CD4-positive, alpha-beta T cell treated with Interleukin-6 for 4 hours (primary cell): ENCODE results near the gene NSD1.
"Not testable (repeated sequence)": the region's sequence is repeated elsewhere in the genome, so short reads cannot be mapped to it uniquely, and the experiment has no call there.

Experiments used
- DNase-seq: peaks from one replicate; pipeline ENCODE4 v3.0.0-alpha.2; 2020; ENCODE audit warnings: mixed read lengths

Gene NSD1

DNA sequence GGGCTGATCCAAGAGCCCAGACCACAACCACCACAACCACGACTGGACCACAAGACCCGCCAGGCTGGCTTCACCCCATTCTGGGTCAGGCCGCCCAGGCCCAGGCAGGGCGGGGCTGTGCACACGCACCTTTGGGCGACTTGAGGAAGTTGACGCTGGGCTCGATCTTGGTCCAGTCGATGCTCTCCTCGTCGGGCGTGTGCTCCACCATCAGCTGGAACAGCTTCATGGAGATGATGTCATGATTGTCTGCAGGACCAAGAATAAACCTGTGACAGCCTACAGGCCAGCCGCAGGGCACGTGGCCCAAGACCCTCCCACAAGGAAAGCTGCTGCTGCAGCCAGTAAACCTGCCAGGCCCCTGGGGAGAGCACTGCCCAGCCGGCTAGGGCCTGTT is 200.6 kb downstream of the NSD1 start:
- no peak for DNase-seq

DNA sequence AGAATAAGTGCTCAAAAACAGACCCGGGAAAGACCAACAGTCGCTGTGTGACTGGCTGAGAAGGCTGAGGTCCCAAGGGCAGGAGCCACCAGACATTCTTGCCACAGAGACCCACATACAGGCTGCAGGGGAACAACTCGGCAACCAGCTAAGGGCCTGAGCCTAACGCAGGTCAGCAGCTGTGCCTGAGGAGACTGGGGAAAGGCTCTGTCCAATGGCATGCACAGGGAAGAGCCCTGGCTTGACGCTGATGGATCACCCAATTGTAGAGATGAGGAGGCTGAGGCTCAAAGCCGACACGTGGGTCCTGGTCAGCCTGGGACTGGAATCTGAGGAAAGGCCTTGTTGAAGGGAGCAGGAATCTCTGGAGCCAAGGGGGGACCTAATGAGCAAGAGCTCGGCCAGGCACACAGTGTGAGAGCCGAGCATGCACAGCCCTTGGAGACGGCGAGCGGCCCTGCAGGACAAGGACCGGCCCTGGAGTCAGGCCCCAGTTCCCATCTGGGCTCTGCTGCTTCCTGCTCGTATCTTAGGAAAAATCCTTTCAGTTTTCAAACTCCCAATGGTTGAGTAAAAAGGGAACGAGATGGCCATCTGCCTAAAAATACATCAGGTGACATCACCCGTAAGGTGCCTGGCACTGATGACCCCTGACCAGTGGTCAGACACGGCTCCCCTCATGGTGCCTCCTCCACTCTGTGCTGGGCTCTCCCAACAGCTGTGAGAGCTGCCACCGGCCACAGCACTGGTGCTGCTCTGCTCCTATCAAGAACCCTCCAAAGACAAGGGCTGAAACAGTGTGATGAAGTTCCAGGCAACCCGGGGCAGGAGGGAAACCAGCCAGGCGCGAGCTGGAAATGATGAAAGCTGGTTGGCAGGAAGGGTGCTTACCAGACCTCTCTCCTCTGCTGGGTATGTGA is 201.5 kb downstream of the NSD1 start:
- no peak for DNase-seq

DNA sequence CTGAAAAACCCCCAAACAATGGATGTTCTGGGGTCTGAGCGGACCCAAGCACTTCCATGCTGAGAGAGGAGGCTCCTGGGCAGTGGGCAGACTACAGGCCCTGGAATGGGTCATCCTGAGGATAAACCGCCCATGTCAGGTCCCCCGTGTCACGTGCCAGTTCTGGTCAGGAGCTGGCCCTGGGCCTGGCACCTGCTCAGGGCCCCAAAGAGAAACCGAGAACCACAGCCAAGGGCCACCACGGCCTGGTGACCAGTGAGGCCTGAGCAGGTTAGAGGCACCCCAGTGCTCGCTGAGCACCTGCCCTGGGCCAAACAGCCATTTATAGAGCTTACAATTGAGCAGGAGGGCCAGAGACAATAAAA is 202.1 kb downstream of the NSD1 start:
- DNase-seq = no peak

- DNase-seq = peak; percentile 25
Observed at GRCh38 chr5:177336112-177336511, 202.5 kb downstream of the NSD1 start.

GRCh38 chr5:177336603-177337494 is 203.3 kb downstream of the NSD1 start:
- no peak for DNase-seq

DNA sequence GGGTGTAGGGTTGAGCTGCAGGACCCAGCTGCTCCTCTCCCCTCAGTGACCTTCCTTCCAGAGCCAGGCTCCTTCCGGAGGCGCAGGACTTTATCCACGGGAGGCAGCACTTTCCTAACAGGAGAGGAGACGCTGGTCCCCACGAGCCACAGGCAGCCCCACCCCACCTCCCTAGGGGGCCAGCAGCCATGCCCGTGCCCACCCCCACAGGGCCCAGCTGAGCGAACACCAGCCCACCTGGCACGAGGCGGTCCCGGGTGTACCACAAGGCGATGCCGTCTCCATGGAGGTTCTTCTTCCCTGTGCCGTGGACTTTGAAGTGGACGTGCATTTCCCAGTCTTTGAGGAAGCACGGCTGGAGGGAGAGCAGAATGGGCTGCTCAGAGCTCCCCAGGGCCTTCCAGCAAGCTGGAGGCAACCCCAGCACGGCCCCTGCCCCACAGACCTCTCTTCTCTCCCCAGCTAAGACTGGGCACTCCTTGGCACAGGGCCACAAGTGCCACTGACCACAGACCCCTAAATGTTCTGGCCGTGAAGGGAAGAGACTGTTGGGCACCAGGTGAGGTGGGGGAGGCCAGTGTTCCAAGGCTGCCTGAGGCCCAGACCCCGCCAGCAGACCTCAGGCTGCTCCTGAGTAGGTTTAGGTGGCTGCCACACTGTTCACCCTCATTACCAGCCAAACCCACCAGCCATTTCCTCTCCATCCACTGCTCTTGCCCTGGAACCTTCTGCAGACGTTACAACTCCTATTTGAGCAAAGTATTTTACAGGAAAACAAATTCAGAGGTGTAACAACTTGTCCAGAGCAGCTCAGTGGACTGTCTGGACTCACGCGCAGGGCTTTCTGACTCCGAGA is 204.9 kb downstream of the NSD1 start:
- no peak for DNase-seq

DNA sequence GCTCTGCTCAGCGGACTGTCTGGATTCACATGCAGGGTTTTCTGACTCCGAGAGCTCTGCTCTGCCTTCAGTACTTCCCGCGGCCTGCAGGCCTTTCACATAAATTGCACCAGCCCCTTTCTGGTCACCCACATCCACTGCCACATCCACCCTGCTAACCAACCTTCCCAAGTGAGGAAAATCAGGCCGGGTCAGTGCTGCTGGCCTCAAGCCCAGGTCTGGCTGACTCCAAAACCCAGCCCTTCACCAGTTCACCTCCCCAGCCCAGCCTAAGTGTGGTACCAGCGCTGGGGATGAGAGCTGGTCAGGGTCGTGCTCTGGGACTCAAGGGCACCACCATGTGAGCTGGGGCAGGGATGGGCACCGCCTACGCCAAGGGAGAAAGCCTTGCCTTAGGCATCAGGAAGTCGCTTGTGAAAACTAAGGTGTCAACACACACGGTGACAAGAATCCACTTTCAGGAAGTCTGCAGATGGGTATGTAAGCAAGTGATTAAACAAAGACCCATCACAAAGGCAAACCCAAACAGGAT is 205.6 kb downstream of the NSD1 start:
- no peak for DNase-seq

DNA sequence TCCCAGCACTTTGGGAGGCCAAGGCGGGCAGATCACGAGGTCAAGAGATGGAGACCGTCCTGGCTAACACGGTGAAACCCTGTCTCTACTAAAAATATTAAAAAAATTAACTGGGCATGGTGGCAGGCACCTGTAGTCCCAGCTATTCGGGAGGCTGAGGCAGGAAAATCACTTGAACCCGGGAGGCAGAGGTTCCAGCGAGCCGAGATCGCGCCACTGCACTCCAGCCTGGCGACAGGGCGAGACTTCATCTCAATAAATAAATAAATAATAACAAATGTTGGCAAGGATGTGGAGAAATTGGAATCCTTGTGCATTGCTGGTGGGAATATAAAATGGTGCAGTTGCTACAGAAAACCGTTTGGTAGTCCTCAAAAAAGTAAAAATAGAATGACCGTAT is 209.4 kb downstream of the NSD1 start:
- DNase-seq = not testable (repeated sequence)

- no peak for DNase-seq
Observed at GRCh38 chr5:177343777-177344176, 210.2 kb downstream of the NSD1 start.

DNA sequence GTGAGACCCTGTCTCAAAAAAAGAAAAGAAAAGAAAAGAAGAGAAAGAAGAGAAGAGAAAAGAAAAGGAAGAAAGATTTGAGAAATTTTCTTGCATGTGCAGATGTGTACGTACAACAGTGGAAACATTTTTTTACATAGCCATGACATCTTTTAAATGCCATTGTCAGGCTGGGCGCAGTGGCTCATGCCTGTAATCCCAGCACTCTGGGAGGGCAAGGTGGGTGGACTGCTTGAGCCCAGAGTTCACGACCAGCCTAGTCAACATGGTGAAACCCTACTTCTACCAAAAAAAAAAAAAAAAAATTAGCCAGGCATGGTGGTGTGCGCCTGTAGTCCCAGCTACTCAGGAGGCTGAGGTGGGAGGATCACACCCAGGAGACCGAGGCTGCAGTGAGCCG is 211.3 kb downstream of the NSD1 start:
- no peak for DNase-seq

- no peak for DNase-seq
Observed at GRCh38 chr5:177346820-177347219, 213.2 kb downstream of the NSD1 start.

DNA sequence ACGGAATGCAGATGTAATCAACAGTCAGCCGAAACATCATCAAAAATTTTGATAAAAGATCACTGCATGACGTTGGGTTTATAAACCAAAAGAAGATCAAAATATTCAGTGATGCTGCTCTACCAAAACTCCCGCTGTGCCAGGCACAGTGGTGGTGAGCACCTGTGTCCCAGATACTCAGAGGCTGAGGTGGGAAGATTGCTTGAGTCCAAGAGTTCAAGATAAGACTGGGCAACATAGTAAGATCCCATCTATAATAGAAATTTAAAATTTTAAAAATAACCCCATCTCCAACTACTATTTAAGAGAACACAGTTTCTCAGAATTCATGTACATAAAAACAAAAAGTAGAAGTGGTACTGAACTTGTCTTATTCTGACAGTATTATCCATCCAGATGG is 214.1 kb downstream of the NSD1 start:
- no peak for DNase-seq

DNA sequence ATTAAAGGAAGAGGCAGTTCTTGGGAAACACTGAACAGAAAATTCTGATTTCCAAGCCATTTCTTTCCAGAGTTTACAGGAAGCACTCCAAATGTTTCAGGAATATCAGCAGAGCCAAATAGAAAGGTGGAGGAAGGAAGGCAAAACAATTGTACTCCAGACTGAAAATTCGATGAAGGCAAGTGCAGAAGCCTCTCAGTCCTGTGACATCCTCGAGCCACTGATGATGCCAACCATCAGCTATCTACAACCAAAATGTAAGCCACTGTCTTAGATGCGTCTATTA is 215.7 kb downstream of the NSD1 start:
- DNase-seq = no peak

DNA sequence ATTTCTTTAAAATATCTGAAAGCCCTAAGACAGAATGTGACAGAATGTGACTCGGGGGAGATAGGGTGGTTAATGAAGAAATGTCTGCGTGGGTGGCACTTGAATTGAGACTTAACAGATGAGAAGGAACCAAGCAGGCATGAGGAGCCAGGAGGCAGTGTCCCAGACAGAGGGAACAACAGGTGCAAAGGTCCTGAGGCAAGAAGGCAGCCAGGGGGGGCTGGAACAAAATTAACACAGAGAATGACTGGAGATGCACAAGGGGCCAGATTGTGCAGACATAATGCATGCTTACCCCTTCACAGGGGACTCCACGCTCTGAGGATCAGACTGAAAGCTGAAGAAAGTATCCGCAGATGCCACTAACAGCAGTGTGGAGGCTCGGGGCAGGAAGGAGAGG is 216.2 kb downstream of the NSD1 start:
- no peak for DNase-seq
